GM21717 (cell line): Measurements from ENCODE around the gene HYAL1.
"Not testable (repeated sequence)": the region's sequence is repeated elsewhere in the genome, so short reads cannot be mapped to it uniquely, and the experiment has no call there.

Source experiments
- ATAC-seq: cut with Tn5 transposase; IDR thresholded peaks from one replicate; pipeline ENCODE4 v1.9.1; 2021; ENCODE audit warnings: mild to moderate bottlenecking, moderate library complexity; ENCODE audit not compliant: unreplicated experiment

HYAL1 gene

GRCh38 chr3:50319181-50319893 lies 16.0 kb upstream of the HYAL1 start:
- ATAC-seq, result no peak

GRCh38 chr3:50318615-50319014 lies 15.2 kb upstream of the HYAL1 start:
- no peak for ATAC-seq

GRCh38 chr3:50318163-50318562 lies 14.8 kb upstream of the HYAL1 start:
- ATAC-seq, result no peak

GRCh38 chr3:50317300-50317699 lies 13.9 kb upstream of the HYAL1 start:
- no peak for ATAC-seq

GRCh38 chr3:50316657-50317242 lies 13.4 kb upstream of the HYAL1 start:
- no peak for ATAC-seq

- no peak for ATAC-seq
These were observed 11.4 kb upstream of the HYAL1 start for GRCh38 chr3:50314816-50315215.

GRCh38 chr3:50314342-50314741 lies 11.0 kb upstream of the HYAL1 start:
- ATAC-seq, result no peak

- ATAC-seq, result not testable (repeated sequence)
These were observed 8.7 kb upstream of the HYAL1 start for GRCh38 chr3:50312041-50312440.

- ATAC-seq, result no peak
These were observed 1.2 kb upstream of the HYAL1 start for GRCh38 chr3:50304601-50305000.

GRCh38 chr3:50302095-50303012 lies 1.0 kb downstream of the HYAL1 start:
- ATAC-seq, result no peak

GRCh38 chr3:50300681-50301254 lies 2.6 kb downstream of the HYAL1 start:
- no peak for ATAC-seq

- ATAC-seq, result no peak
These were observed 3.3 kb downstream of the HYAL1 start for GRCh38 chr3:50299929-50300680.

- no peak for ATAC-seq
These were observed 3.8 kb downstream of the HYAL1 start for GRCh38 chr3:50299638-50299928.

GRCh38 chr3:50298836-50299637 lies 4.3 kb downstream of the HYAL1 start, which contains the start of the genes HYAL3 and NAA80:
HYAL3 (minus strand) TSS chr3:50299405; CDS start chr3:50295602, 3,803 bp downstream.
NAA80 (minus strand) TSS chr3:50299405; CDS start chr3:50297463, 1,942 bp downstream.
- ATAC-seq, result peak; percentile 72

GRCh38 chr3:50297896-50298725 lies 5.3 kb downstream of the HYAL1 start:
- no peak for ATAC-seq

- no peak for ATAC-seq
These were observed 6.0 kb downstream of the HYAL1 start for GRCh38 chr3:50297384-50297775.

GRCh38 chr3:50296721-50297383 lies 6.5 kb downstream of the HYAL1 start:
- ATAC-seq, result no peak
